Activated naive CD4-positive, alpha-beta T cell treated with anti-CD3 and anti-CD28 coated beads, Interleukin-2, amount 10 ng/mL, durations not matched to agents 5 hours and 36 hours (primary cell): Measurements from ENCODE around the gene C19orf38. TPM values are rescaled to one million over a fixed set of nuclear protein-coding genes. Genes with fewer than 3 reads are reported as not detected.

ENCODE experiments used
- microRNA-seq: library from miRNA; unstranded; fragments of <30 nt; microRNA quantifications from one replicate; pipeline ENCODE4 v1.2.0, GENCODE V29; 2022; ENCODE audit warnings: borderline microRNAs expressed, borderline replicate concordance
- total RNA-seq, 2 experiments: library from RNA; stranded (reverse); gene quantifications; one replicate each; pipeline ENCODE4 v1.2.3, GENCODE V29; 2021

C19orf38 gene, protein sequence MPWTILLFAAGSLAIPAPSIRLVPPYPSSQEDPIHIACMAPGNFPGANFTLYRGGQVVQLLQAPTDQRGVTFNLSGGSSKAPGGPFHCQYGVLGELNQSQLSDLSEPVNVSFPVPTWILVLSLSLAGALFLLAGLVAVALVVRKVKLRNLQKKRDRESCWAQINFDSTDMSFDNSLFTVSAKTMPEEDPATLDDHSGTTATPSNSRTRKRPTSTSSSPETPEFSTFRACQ
- total RNA-seq: 1 to 10 TPM; 3.2 to 3.3 TPM

DNA sequence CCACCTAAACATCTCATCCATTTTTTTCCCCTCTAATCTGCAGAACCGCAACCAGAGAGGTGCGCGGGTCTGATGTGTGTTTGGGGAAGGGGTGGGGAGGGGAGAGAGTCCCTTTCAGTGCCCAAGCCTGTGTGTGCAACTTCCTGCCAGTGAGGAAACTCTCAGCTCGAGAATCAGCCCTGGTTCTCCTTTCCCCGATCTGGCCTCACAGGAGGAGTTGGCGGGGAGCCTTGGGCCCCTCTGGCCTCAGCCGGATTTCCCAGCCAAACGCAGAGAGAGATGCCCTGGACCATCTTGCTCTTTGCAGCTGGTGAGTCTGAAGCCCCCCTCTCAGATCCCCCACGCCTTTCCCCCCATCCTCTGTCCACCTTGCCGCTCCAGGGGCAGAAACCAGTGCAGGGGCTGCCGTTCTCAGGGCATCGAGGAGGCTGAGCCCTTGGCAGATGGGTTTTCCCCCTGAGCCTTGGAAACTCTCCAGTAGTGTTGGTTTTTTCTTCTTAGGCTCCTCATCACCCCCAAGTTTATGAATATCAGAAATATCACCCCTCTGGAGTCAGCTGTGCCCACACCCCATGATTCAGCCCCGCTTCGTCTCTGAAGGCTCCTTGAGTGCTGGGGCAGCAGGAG, at the start of gene C19orf38:
C19orf38 (plus strand) TSS at position 186 of the 627 bp plus-strand sequence; CDS start at position 280, 94 bp downstream.

DNA sequence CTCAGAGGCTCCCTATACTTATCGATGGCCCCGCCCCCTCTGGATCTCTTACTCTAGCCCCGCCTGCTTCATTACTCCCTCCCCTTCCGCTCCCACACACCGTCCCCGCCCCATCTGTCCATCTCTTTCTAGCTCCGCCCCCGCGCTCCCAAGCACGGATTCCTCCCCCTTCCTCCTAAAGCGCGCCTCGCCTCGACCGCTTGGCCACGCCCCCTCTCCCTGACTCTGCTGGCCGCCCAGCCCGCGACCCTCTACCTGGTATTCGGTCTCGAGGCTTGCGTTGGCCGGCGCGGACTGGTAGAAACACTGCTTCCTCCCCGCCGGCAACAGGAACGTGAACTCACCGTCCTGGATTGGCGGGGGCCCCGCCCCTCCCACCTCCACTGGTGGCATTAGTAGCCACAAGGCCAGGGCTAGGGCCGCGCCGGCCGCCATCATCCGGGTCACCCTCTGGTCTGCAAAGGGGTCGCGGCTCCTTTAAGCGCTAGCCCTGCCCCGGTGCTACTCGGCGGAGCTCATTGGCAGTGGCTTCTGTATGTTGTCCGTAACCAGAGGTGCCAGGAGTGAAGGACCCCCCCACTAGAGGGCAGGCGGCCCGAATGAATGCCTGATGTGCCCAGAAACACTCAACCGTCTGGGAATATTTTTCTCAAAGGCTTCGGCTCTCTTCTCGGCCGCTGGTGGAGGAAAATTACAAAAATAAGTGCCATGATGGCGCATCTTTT, 12.3 kb upstream of the C19orf38 start, which contains the start of gene TMED1:
TMED1 (minus strand) TSS at position 459 of the 725 bp plus-strand sequence; CDS start at position 438, 21 bp downstream.

DNA sequence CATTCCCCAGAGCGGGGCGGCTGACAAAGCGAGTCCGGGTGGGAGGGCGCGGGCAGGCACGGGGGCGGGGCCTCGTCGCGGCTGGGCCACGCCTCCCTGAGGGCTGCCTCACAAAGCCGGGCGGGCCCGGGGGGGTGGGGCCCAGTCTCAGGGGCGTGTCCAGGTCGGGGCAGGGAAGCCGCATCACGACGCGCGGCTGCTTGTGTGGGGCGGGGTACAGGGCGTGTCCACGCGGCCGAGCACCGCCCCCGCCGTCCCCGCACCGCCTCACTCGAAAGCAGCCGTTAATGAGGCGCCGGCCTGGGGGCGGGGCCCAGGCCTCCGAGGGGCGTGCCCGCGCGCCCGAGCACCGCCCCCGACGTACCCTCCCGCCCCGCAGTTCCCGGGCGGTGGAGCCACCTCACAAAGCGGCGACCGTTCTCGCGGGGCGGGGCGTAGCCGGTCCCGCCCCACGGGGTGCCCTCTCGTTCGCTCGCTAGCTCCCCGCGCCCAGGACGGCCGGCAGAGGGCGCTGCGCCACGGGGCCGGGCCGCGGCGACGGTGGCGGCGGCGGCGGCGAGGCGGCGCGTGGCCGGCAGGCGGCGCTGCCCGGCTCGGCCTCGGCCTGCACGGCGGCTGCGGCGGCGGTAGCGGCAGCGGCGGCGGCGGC, 22.9 kb downstream of the C19orf38 start, which contains the start of gene CARM1:
CARM1 (plus strand) TSS at position 599 of the 649 bp plus-strand sequence. CDS start 150 bp downstream, outside the sequence.

Small RNAs within 50 kb of the gene (microRNA-seq; reads per million reads assigned to microRNA genes)
- gene MIR199A1 (not detected), gene MIR6793 (not detected)

Other genes with a start within 250 kb of the C19orf38 start
- gene SLC44A2, start 222.9 kb upstream of the C19orf38 start, total RNA-seq: 100 to 1,000 TPM; 161 to 163 TPM
- 100 to 1,000 TPM; 326 to 333 TPM for gene ILF3, start 194.1 kb upstream of the C19orf38 start, total RNA-seq
- gene QTRT1, start 147.0 kb upstream of the C19orf38 start, total RNA-seq: 10 to 100 TPM; 34.2 to 37.7 TPM
- 100 to 1,000 TPM; 259 to 262 TPM for gene DNM2, start 130.3 kb upstream of the C19orf38 start, total RNA-seq
- gene TMED1, start 12.2 kb upstream of the C19orf38 start, total RNA-seq: 10 to 100 TPM; 11.4 to 11.8 TPM
- 10 to 100 TPM; 31.9 to 35.0 TPM for gene CARM1, start 23.1 kb downstream of the C19orf38 start, total RNA-seq
- gene YIPF2, start 80.2 kb downstream of the C19orf38 start, total RNA-seq: 10 to 100 TPM; 21.2 to 23.7 TPM
- 10 to 100 TPM; 20.8 to 23.1 TPM for gene TIMM29, start 80.4 kb downstream of the C19orf38 start, total RNA-seq
- gene SMARCA4, start 112.6 kb downstream of the C19orf38 start, total RNA-seq: 100 to 1,000 TPM; 102 to 110 TPM
- gene LDLR, start 241.0 kb downstream of the C19orf38 start, total RNA-seq: 100 to 1,000 TPM; 142 to 150 TPM